ENCODE results near the gene CFAP47.

GRCh38 chrX:36160081-36160480 is 240.5 kb downstream of the CFAP47 start:
- TF ChIP-seq, protein P1, sequence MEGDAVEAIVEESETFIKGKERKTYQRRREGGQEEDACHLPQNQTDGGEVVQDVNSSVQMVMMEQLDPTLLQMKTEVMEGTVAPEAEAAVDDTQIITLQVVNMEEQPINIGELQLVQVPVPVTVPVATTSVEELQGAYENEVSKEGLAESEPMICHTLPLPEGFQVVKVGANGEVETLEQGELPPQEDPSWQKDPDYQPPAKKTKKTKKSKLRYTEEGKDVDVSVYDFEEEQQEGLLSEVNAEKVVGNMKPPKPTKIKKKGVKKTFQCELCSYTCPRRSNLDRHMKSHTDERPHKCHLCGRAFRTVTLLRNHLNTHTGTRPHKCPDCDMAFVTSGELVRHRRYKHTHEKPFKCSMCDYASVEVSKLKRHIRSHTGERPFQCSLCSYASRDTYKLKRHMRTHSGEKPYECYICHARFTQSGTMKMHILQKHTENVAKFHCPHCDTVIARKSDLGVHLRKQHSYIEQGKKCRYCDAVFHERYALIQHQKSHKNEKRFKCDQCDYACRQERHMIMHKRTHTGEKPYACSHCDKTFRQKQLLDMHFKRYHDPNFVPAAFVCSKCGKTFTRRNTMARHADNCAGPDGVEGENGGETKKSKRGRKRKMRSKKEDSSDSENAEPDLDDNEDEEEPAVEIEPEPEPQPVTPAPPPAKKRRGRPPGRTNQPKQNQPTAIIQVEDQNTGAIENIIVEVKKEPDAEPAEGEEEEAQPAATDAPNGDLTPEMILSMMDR (conservative IDR thresholded peaks at IDR 0.05; ENCODE audit: low read depth, low read length): no peak
- no peak for TF ChIP-seq EZH2 (IDR thresholded peaks at IDR 0.05; ENCODE audit: borderline replicate concordance, low read depth, low read length, poor library complexity, severe bottlenecking)
